K562 (cell line): ENCODE data around the gene ANO6. TPM values are rescaled to one million over a fixed set of nuclear protein-coding genes. Genes with fewer than 3 reads are reported as not detected.

Experiments
- BCL6 ChIP-seq: fragments of 250-450 bp; sonication (Bioruptor Pico); IDR thresholded peaks from 2 replicates; pipeline ENCODE4 v1.4.0; 2020
- CCNT2 ChIP-seq: IDR thresholded peaks from 2 replicates; pipeline ENCODE4 v1.6.1; 2011; ENCODE audit warnings: borderline replicate concordance, low read depth, mild to moderate bottlenecking, moderate library complexity, mixed read lengths, low read length; ENCODE audit not compliant: insufficient read length; ENCODE audit errors: extremely low read depth
- CHD4 ChIP-seq: fragments of 200-600 bp; sonication (generic); IDR thresholded peaks from 3 replicates; pipeline ENCODE4 v1.6.1; 2012; ENCODE audit warnings: low read depth, mild to moderate bottlenecking, mixed read lengths, low read length, inconsistent platforms; ENCODE audit not compliant: insufficient read depth, insufficient replicate concordance, poor library complexity, severe bottlenecking
- FOXA3 ChIP-seq, 2 experiments: fragments of 450-650 bp in 1 of 2; sonication (generic) in 1 of 2; formaldehyde crosslinking; IDR thresholded peaks in 1 of 2; conservative IDR thresholded peaks in 1 of 2; 2 replicates each; pipeline versions ENCODE4 v1.4.0 to v1.8.0; 2020 to 2022; ENCODE audit warnings: mild to moderate bottlenecking in 2 of 2, missing genetic modification reagents in 1 of 2
- KAT8 ChIP-seq: fragments of 450-650 bp; IDR thresholded peaks from 2 replicates; pipeline ENCODE4 v1.6.1; 2016; ENCODE audit warnings: low read depth, mild to moderate bottlenecking
- KHSRP ChIP-seq: fragments of 450-650 bp; IDR thresholded peaks from 2 replicates; pipeline ENCODE4 v1.6.1; 2017
- LEF1 ChIP-seq: fragments of 450-650 bp; IDR thresholded peaks from 2 replicates; pipeline ENCODE4 v1.6.1; 2016; ENCODE audit warnings: mild to moderate bottlenecking
- MAFK ChIP-seq: IDR thresholded peaks from 2 replicates; pipeline ENCODE4 v1.6.1; 2011; ENCODE audit warnings: low read length, improper control_type of control experiment
- PHTF2 ChIP-seq: fragments of 250-450 bp; sonication (Bioruptor Pico); IDR thresholded peaks from 2 replicates; pipeline ENCODE4 v1.5.0; 2021; ENCODE audit warnings: mild to moderate bottlenecking
- RBBP5 ChIP-seq: fragments of 200-600 bp; sonication (generic); IDR thresholded peaks from 2 replicates; pipeline ENCODE4 v1.6.1; 2012; ENCODE audit warnings: borderline replicate concordance, mild to moderate bottlenecking, low read length, control low read depth, inconsistent platforms; ENCODE audit not compliant: insufficient read depth, poor library complexity, severe bottlenecking
- SAFB ChIP-seq: fragments of 200-400 bp; formaldehyde crosslinking; IDR thresholded peaks from 2 replicates; pipeline ENCODE4 v1.6.1; 2017; ENCODE audit warnings: low read depth, low read length, borderline replicate concordance
- ZBTB7A ChIP-seq: IDR thresholded peaks from 2 replicates; pipeline ENCODE4 v1.6.1; 2011; ENCODE audit warnings: low read depth, mild to moderate bottlenecking, low read length, moderate library complexity, borderline replicate concordance; ENCODE audit not compliant: control insufficient read depth
- polyA plus RNA-seq, 8 experiments: library from polyadenylated mRNA; depleted of rRNA in 4 of 8; stranded (reverse) in 5 of 8; unstranded in 3 of 8; fragments of >200 nt; fragmentation: Nextera tagmentation in 2 of 8; fragmentation: Illumina TruSeq in 1 of 8; extraction: Ambion mirVana in 2 of 8; extraction: Trizol in 1 of 8; gene quantifications; 2 replicates each; pipeline versions ENCODE4 v1.2.1 to v1.2.3, GENCODE V29; 2011 to 2014; ENCODE audit warnings: inconsistent platforms in 1 of 8, missing spikeins in 1 of 8
- total RNA-seq, 7 experiments: library from RNA; depleted of rRNA in 6 of 7; stranded (reverse); fragments of >200 nt in 6 of 7; fragmentation: Illumina TruSeq in 2 of 7; extraction: Trizol in 2 of 7; gene quantifications; 2 replicates each; pipeline versions ENCODE4 v1.2.1 to v1.2.3, GENCODE V29; 2011 to 2021; ENCODE audit warnings: low replicate concordance in 1 of 7
- TF ChIP-seq, protein P1 (sequence below), 2 experiments: fragments of 150-350 bp in 1 of 2; IDR thresholded peaks; 2 replicates each; pipeline ENCODE4 v1.6.1; 2012 to 2016; ENCODE audit warnings: low read depth in 2 of 2, low read length in 2 of 2, mild to moderate bottlenecking in 1 of 2, moderate library complexity in 1 of 2
- TF ChIP-seq, protein P2 (sequence below): IDR thresholded peaks from 2 replicates; pipeline ENCODE4 v1.6.1; 2011; ENCODE audit warnings: borderline replicate concordance, low read depth, mild to moderate bottlenecking, moderate library complexity, low read length; ENCODE audit not compliant: insufficient read depth, poor library complexity, severe bottlenecking
- TF ChIP-seq, protein P3 (sequence below): fragments of 250-450 bp; sonication (Bioruptor Pico); IDR thresholded peaks from 2 replicates; pipeline ENCODE4 v1.5.0; 2021
- TF ChIP-seq, protein P4 (sequence below): fragments of 450-650 bp; IDR thresholded peaks from 2 replicates; pipeline ENCODE4 v1.6.1; 2018; ENCODE audit not compliant: partially characterized antibody

Gene ANO6
- total and polyA plus RNA-seq, 9 of the 15 experiments (the other 6 are each of a cell fraction or from before 2014, with no cell fraction given) = 3.5 to 24.7 (median 20.3) TPM

DNA sequence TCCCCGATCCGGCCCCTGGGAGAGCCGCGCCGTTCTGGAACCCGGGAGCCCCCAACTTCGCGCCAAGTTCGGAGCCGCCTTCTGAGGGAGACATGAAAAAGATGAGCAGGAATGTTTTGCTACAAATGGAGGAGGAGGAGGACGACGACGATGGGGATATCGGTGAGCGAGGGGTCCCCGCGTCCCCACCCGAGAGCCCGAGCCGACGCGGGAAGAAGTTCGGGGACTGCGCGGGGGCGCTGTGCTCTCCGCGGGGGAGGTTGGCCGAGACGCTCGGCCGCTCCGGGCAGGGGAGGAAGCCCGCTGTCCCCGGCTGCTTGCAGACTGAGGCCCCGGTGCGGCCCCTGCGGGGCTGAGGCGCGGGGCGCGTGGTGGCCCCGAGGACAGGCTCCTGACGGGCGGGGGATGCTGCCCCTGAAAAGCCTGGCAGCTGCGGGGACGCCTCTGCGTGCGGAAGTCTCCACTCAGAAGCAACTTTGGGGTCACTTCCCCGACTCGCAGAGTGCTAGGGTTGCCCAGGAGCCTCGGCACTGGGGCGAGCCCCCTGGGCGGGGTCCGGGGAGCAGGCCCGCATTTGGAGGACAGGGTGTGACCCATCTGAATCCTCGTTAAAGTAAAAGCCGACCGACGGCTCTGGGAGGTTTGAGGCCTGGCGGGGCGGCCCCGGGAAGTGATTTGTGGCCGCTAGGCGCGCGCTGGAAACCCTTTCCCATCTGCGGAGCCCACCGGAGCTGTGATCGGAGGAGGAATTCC is 511 bp downstream of the ANO6 start (continued):
- TF ChIP-seq, protein P1, sequence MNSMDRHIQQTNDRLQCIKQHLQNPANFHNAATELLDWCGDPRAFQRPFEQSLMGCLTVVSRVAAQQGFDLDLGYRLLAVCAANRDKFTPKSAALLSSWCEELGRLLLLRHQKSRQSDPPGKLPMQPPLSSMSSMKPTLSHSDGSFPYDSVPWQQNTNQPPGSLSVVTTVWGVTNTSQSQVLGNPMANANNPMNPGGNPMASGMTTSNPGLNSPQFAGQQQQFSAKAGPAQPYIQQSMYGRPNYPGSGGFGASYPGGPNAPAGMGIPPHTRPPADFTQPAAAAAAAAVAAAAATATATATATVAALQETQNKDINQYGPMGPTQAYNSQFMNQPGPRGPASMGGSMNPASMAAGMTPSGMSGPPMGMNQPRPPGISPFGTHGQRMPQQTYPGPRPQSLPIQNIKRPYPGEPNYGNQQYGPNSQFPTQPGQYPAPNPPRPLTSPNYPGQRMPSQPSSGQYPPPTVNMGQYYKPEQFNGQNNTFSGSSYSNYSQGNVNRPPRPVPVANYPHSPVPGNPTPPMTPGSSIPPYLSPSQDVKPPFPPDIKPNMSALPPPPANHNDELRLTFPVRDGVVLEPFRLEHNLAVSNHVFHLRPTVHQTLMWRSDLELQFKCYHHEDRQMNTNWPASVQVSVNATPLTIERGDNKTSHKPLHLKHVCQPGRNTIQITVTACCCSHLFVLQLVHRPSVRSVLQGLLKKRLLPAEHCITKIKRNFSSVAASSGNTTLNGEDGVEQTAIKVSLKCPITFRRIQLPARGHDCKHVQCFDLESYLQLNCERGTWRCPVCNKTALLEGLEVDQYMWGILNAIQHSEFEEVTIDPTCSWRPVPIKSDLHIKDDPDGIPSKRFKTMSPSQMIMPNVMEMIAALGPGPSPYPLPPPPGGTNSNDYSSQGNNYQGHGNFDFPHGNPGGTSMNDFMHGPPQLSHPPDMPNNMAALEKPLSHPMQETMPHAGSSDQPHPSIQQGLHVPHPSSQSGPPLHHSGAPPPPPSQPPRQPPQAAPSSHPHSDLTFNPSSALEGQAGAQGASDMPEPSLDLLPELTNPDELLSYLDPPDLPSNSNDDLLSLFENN (IDR thresholded peaks at IDR 0.05; ENCODE audit: low read depth in 2 of 2, low read length in 2 of 2) = no peak
- no peak for TF ChIP-seq CHD4
- peak; percentile 85 for TF ChIP-seq RBBP5
- peak; percentile 32; the same call in 1 of the 2 replicates for TF ChIP-seq ZBTB7A
- no peak for TF ChIP-seq FOXA3 (CRISPR knock-in tag; conservative IDR thresholded peaks at IDR 0.05 in 1 of 2, IDR thresholded peaks at IDR 0.05 in 1 of 2)
- TF ChIP-seq, protein P2, sequence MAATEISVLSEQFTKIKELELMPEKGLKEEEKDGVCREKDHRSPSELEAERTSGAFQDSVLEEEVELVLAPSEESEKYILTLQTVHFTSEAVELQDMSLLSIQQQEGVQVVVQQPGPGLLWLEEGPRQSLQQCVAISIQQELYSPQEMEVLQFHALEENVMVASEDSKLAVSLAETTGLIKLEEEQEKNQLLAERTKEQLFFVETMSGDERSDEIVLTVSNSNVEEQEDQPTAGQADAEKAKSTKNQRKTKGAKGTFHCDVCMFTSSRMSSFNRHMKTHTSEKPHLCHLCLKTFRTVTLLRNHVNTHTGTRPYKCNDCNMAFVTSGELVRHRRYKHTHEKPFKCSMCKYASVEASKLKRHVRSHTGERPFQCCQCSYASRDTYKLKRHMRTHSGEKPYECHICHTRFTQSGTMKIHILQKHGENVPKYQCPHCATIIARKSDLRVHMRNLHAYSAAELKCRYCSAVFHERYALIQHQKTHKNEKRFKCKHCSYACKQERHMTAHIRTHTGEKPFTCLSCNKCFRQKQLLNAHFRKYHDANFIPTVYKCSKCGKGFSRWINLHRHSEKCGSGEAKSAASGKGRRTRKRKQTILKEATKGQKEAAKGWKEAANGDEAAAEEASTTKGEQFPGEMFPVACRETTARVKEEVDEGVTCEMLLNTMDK = peak; percentile 14
- peak; percentile 51 for TF ChIP-seq CCNT2
- TF ChIP-seq LEF1 = no peak
- no peak for TF ChIP-seq KAT8
- TF ChIP-seq BCL6 (CRISPR knock-in tag) = no peak
- TF ChIP-seq SAFB = no peak
- no peak for TF ChIP-seq KHSRP
- TF ChIP-seq MAFK = no peak
- TF ChIP-seq, protein P3, sequence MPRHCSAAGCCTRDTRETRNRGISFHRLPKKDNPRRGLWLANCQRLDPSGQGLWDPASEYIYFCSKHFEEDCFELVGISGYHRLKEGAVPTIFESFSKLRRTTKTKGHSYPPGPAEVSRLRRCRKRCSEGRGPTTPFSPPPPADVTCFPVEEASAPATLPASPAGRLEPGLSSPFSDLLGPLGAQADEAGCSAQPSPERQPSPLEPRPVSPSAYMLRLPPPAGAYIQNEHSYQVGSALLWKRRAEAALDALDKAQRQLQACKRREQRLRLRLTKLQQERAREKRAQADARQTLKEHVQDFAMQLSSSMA (CRISPR knock-in tag) = no peak
- TF ChIP-seq, protein P4, sequence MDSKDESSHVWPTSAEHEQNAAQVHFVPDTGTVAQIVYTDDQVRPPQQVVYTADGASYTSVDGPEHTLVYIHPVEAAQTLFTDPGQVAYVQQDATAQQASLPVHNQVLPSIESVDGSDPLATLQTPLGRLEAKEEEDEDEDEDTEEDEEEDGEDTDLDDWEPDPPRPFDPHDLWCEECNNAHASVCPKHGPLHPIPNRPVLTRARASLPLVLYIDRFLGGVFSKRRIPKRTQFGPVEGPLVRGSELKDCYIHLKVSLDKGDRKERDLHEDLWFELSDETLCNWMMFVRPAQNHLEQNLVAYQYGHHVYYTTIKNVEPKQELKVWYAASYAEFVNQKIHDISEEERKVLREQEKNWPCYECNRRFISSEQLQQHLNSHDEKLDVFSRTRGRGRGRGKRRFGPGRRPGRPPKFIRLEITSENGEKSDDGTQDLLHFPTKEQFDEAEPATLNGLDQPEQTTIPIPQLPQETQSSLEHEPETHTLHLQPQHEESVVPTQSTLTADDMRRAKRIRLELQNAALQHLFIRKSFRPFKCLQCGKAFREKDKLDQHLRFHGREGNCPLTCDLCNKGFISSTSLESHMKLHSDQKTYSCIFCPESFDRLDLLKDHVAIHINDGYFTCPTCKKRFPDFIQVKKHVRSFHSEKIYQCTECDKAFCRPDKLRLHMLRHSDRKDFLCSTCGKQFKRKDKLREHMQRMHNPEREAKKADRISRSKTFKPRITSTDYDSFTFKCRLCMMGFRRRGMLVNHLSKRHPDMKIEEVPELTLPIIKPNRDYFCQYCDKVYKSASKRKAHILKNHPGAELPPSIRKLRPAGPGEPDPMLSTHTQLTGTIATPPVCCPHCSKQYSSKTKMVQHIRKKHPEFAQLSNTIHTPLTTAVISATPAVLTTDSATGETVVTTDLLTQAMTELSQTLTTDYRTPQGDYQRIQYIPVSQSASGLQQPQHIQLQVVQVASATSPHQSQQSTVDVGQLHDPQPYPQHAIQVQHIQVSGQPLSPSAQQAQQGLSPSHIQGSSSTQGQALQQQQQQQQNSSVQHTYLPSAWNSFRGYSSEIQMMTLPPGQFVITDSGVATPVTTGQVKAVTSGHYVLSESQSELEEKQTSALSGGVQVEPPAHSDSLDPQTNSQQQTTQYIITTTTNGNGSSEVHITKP = no peak
- TF ChIP-seq PHTF2 = no peak
